IMR-90 (cell line): ENCODE results near the gene DOK1. TPM values are rescaled to one million over a fixed set of nuclear protein-coding genes. Genes with fewer than 3 reads are reported as not detected.

ENCODE experiments used
- ATAC-seq: fragments of 200-7000 bp; cut with Tn5 transposase; 2 replicates; pipeline ENCODE4 v1.9.1; 2020; ENCODE audit warnings: low read depth, mild to moderate bottlenecking, moderate library complexity
- BruUV-seq: library from RNA; stranded (reverse); fragments of 400-500 nt; replicated peaks from 2 replicates; lab custom pipeline; 2021; lab: Mats Ljungman, UMichigan
- CTCF ChIA-PET: fragments of 300-600 bp; formaldehyde crosslinking; extraction: SDS; loops from one replicate; lab custom pipeline; 2021; ENCODE audit warnings: antibody characterized with exemption; lab: Yijun Ruan, JAX
- POLR2A ChIA-PET: fragments of 300-600 bp; sonication (Branson Sonifier 250); formaldehyde crosslinking; loops from one replicate; lab custom pipeline; 2022; ENCODE audit warnings: antibody characterized with exemption; ENCODE audit not compliant: unreplicated experiment; lab: Charles Lee
- DNase-seq: peaks from one replicate; pipeline ENCODE4 v3.0.0; 2013
- H2AFZ ChIP-seq: replicated peaks from 2 replicates; pipeline ENCODE3; 2013; ENCODE audit warnings: low read length, mild to moderate bottlenecking; ENCODE audit not compliant: poor library complexity
- H2AK5ac ChIP-seq: 2 replicates; pipeline ENCODE4 v1.6.1; 2013; ENCODE audit warnings: low read depth, low read length, inconsistent platforms
- H2AK9ac ChIP-seq: replicated peaks from 2 replicates; pipeline ENCODE3; 2013; ENCODE audit warnings: mild to moderate bottlenecking, low read depth, low read length, moderate library complexity; ENCODE audit not compliant: poor library complexity
- H2BK120ac ChIP-seq: 2 replicates; pipeline ENCODE4 v1.6.1; 2013; ENCODE audit warnings: low read depth, low read length, inconsistent platforms
- H2BK15ac ChIP-seq: 3 replicates; pipeline ENCODE4 v1.6.1; 2013; ENCODE audit warnings: low read depth, low read length, inconsistent platforms
- H2BK20ac ChIP-seq: 2 replicates; pipeline ENCODE4 v1.6.1; 2013; ENCODE audit warnings: low read depth, mild to moderate bottlenecking, inconsistent platforms, low read length, moderate library complexity
- H2BK5ac ChIP-seq: 2 replicates; pipeline ENCODE4 v1.6.1; 2013; ENCODE audit warnings: mild to moderate bottlenecking, low read depth, low read length, inconsistent platforms; ENCODE audit not compliant: poor library complexity, severe bottlenecking
- H3K14ac ChIP-seq: replicated peaks from 2 replicates; pipeline ENCODE4 v1.6.1; 2013; ENCODE audit warnings: low read depth, low read length, inconsistent platforms
- H3K18ac ChIP-seq: 2 replicates; pipeline ENCODE4 v1.6.1; 2013; ENCODE audit warnings: low read depth, low read length, control low read depth
- H3K23ac ChIP-seq: 2 replicates; pipeline ENCODE4 v1.6.1; 2013; ENCODE audit warnings: low read depth, low read length, inconsistent platforms
- H3K27ac ChIP-seq: 2 replicates; pipeline ENCODE4 v1.5.1; 2013; ENCODE audit warnings: mild to moderate bottlenecking, control low read depth, low read length; ENCODE audit not compliant: insufficient read depth
- H3K27me3 ChIP-seq: 2 replicates; pipeline ENCODE4 v1.6.1; 2013; ENCODE audit warnings: low read length; ENCODE audit not compliant: control insufficient read depth, insufficient read depth
- H3K36me3 ChIP-seq: 2 replicates; pipeline ENCODE4 v1.6.1; 2013; ENCODE audit warnings: low read length, mixed read lengths; ENCODE audit not compliant: control insufficient read depth, insufficient read depth
- H3K4ac ChIP-seq: 2 replicates; pipeline ENCODE4 v1.6.1; 2013; ENCODE audit warnings: low read depth, low read length, inconsistent platforms
- H3K4me1 ChIP-seq: 2 replicates; pipeline ENCODE4 v1.6.1; 2013; ENCODE audit warnings: low read length, mixed read lengths; ENCODE audit not compliant: control insufficient read depth, insufficient read depth
- H3K4me2 ChIP-seq: 2 replicates; pipeline ENCODE4 v1.6.1; 2013; ENCODE audit warnings: low read depth, mild to moderate bottlenecking, control low read depth, low read length, moderate library complexity
- H3K4me3 ChIP-seq: 2 replicates; pipeline ENCODE4 v1.5.1; 2013; ENCODE audit warnings: low read depth, mild to moderate bottlenecking, control low read depth, low read length, moderate library complexity; ENCODE audit not compliant: insufficient read depth
- H3K56ac ChIP-seq: 2 replicates; pipeline ENCODE4 v1.6.1; 2013; ENCODE audit warnings: low read length, inconsistent platforms; ENCODE audit not compliant: insufficient read depth; ENCODE audit errors: extremely low read depth
- H3K79me1 ChIP-seq, 2 experiments: 2 replicates each; pipeline ENCODE4 v1.6.1; 2013; ENCODE audit warnings: low read length in 2 of 2, inconsistent platforms in 1 of 2, low read depth in 1 of 2
- H3K9ac ChIP-seq: 2 replicates; pipeline ENCODE4 v1.6.1; 2013; ENCODE audit warnings: low read depth, low read length, control low read depth
- H3K9me1 ChIP-seq: 2 replicates; pipeline ENCODE4 v1.6.1; 2013; ENCODE audit warnings: low read length, inconsistent platforms; ENCODE audit not compliant: insufficient read depth
- H3K9me3 ChIP-seq: 2 replicates; pipeline ENCODE4 v1.6.1; 2013; ENCODE audit warnings: low read length; ENCODE audit not compliant: control insufficient read depth, insufficient read depth
- H4K20me1 ChIP-seq: 2 replicates; pipeline ENCODE4 v1.6.1; 2013; ENCODE audit warnings: low read length, inconsistent platforms; ENCODE audit not compliant: insufficient read depth
- H4K5ac ChIP-seq: 2 replicates; pipeline ENCODE4 v1.6.1; 2013; ENCODE audit warnings: mild to moderate bottlenecking, low read depth, low read length, control low read depth
- H4K8ac ChIP-seq, 2 experiments: 2 replicates each; pipeline ENCODE4 v1.6.1; 2013; ENCODE audit warnings: low read depth in 2 of 2, low read length in 2 of 2, control low read depth in 1 of 2, inconsistent platforms in 1 of 2
- H4K91ac ChIP-seq: 2 replicates; pipeline ENCODE4 v1.6.1; 2013; ENCODE audit warnings: low read depth, low read length, inconsistent platforms; ENCODE audit not compliant: insufficient read depth
- BHLHE40 ChIP-seq: fragments of 150-350 bp; IDR thresholded peaks from 2 replicates; pipeline ENCODE4 v1.6.1; 2016; ENCODE audit warnings: mild to moderate bottlenecking, low read depth, low read length
- CEBPB ChIP-seq: IDR thresholded peaks from 2 replicates; pipeline ENCODE4 v1.6.1; 2012; ENCODE audit warnings: low read depth, low read length, improper control_type of control experiment
- CTCF ChIP-seq: conservative IDR thresholded peaks from 2 replicates; pipeline ENCODE4 v1.5.1; 2012; ENCODE audit warnings: mild to moderate bottlenecking, low read depth, low read length, improper control_type of control experiment
- ELK1 ChIP-seq: fragments of 150-350 bp; IDR thresholded peaks from 2 replicates; pipeline ENCODE4 v1.6.1; 2016; ENCODE audit warnings: low read depth, mild to moderate bottlenecking, low read length, moderate library complexity, borderline replicate concordance
- FOS ChIP-seq: fragments of 150-350 bp; IDR thresholded peaks from 2 replicates; pipeline ENCODE4 v1.6.1; 2016; ENCODE audit warnings: low read depth, low read length
- MAFK ChIP-seq: IDR thresholded peaks from 2 replicates; pipeline ENCODE4 v1.6.1; 2012; ENCODE audit warnings: low read depth, low read length, improper control_type of control experiment
- MAZ ChIP-seq: IDR thresholded peaks from 2 replicates; pipeline ENCODE4 v1.6.1; 2012; ENCODE audit warnings: low read depth, mild to moderate bottlenecking, low read length, improper control_type of control experiment, moderate library complexity, borderline replicate concordance
- MXI1 ChIP-seq: IDR thresholded peaks from 2 replicates; pipeline ENCODE4 v1.6.1; 2012; ENCODE audit warnings: low read depth, mild to moderate bottlenecking, low read length, moderate library complexity, borderline replicate concordance
- NFE2L2 ChIP-seq: fragments of 150-350 bp; IDR thresholded peaks from 2 replicates; pipeline ENCODE4 v1.6.1; 2016; ENCODE audit warnings: low read depth, mild to moderate bottlenecking, low read length
- RCOR1 ChIP-seq: IDR thresholded peaks from 2 replicates; pipeline ENCODE4 v1.6.1; 2012; ENCODE audit warnings: mild to moderate bottlenecking, low read length, improper control_type of control experiment; ENCODE audit not compliant: insufficient replicate concordance
- RFX5 ChIP-seq: IDR thresholded peaks from 2 replicates; pipeline ENCODE4 v1.8.0; 2012; ENCODE audit warnings: low read depth, mild to moderate bottlenecking, low read length, moderate library complexity
- USF2 ChIP-seq: fragments of 150-350 bp; IDR thresholded peaks from 2 replicates; pipeline ENCODE4 v1.6.1; 2017; ENCODE audit warnings: mild to moderate bottlenecking, antibody characterized with exemption, low read length, low read depth
- WGBS, 2 experiments: methylation state at CpG; one replicate each; pipeline versions ENCODE4 v1.1.5 to v1.1.7; 2013; ENCODE audit warnings: missing lambda C conversion rate in 2 of 2; ENCODE audit not compliant: insufficient read length in 1 of 2; ENCODE audit errors: extremely low coverage in 2 of 2; 5-methylcytosine and 5-hydroxymethylcytosine counted together
- dilution Hi-C: fragments of 300-500 bp; cut with HindIII; formaldehyde crosslinking; loops from one replicate; pipeline ENCODE4 v1.14.3; 2018; ENCODE audit warnings: low sequenced_read_pairs; ENCODE audit not compliant: unreplicated experiment
- in situ Hi-C: fragments of 300-500 bp; cut with MboI; formaldehyde crosslinking; loops from 3 replicates; pipeline ENCODE4 v1.14.3; 2019; ENCODE audit warnings: low sequenced_read_pairs, inconsistent platforms, mixed read lengths
- intact Hi-C: fragments of 100-400 bp; cut with micrococcal nuclease; formaldehyde crosslinking; loops from 2 replicates; pipeline ENCODE4 v1.10.0; 2022
- polyA plus RNA-seq, 3 experiments: library from polyadenylated mRNA; depleted of rRNA; stranded (reverse); fragments of >200 nt; gene quantifications; 2 replicates each; pipeline ENCODE4 v1.2.3, GENCODE V29; 2012; ENCODE audit warnings: low replicate concordance in 1 of 3
- total RNA-seq: library from RNA; depleted of rRNA; stranded (reverse); fragments of >200 nt; gene quantifications from 2 replicates; pipeline ENCODE4 v1.2.3, GENCODE V29; 2012

Gene DOK1
- total and polyA plus RNA-seq, 2 of the 4 experiments (the other 2 are of a cell fraction): 15.4 to 17.6 TPM

- Histone ChIP-seq H3K27ac (peak overlapping the region; percentile 56; the same call in 1 of the 2 replicates), H2BK20ac (peak overlapping the region; percentile 30; the same call in 1 of the 2 replicates), H3K4me3 (peak overlapping the region; percentile 10; the same call in 1 of the 2 replicates), H3K23ac (peak overlapping the region; percentile 24; the same call in 1 of the 2 replicates), H3K56ac (peak overlapping the region; percentile 49; the same call in 1 of the 2 replicates), H2BK5ac (peak overlapping the region; percentile 73), H3K36me3 (no peaks in the 10 kb centered on the region), H2AFZ (peak overlapping the region; percentile 63), H3K9me3 (no peaks in the 10 kb centered on the region), H3K9ac (no peak overlapping the region), H3K9me1 (peaks cover 22% of the 10 kb centered on the region; the same call in 1 of the 2 replicates), H3K4me1 (peaks cover 21% of the 10 kb centered on the region), H4K91ac (0 out of 2 replicates have a peak overlapping the region, but pooled peaks have one; percentile 7), H4K8ac (peak overlapping the region; percentile 72 to 80; a peak in 2 of 4 replicates), H3K4ac (peak overlapping the region; percentile 45; the same call in 1 of the 2 replicates), H4K5ac (peak overlapping the region; percentile 65; the same call in 1 of the 2 replicates), H3K18ac (peak overlapping the region; percentile 55; the same call in 1 of the 2 replicates), H3K4me2 (peak overlapping the region; percentile 58; the same call in 1 of the 2 replicates), H2BK15ac (no peak overlapping the region), H3K79me1 (no peaks in the 10 kb centered on the region), H3K27me3 (no peaks in the 10 kb centered on the region), H3K14ac (peak overlapping the region; percentile 39), H4K20me1 (no peaks in the 10 kb centered on the region), H2AK9ac (no peak overlapping the region), H2AK5ac (no peak overlapping the region), H2BK120ac (peak overlapping the region; percentile 59; the same call in 1 of the 2 replicates)
- CTCF ChIA-PET: interaction anchor here (1.3 kb wide), 1 partner anchor 11 kb away, joined by 3 read pairs; no protein-coding TSS in a partner anchor
- no TSS peak for BruUV-seq
- peak; percentile 72 for DNase-seq
- in situ Hi-C loops: no loop called here
- 38% methylated on average over 1 of the region's 7 CpGs; no CpG with 5 or more reads in 1 of the 2 experiments for WGBS, 2 experiments
- ATAC-seq: peak; percentile 66
- dilution Hi-C loops: no loop called here
- intact Hi-C loops: no loop called here
- POLR2A ChIA-PET: no interaction called here
- TF ChIP-seq MAFK (no peak), USF2 (no peak), RCOR1 (no peak), ELK1 (no peak), MXI1 (no peak), RFX5 (no peak), MAZ (no peak), CTCF (no peak), CEBPB (no peak), FOS (no peak), BHLHE40 (no peak), NFE2L2 (no peak)
These were observed 19.4 kb downstream of the DOK1 start for GRCh38 chr2:74573747-74574562.
